ENCODE results near the gene TIMMDC1.

- TF ChIP-seq, protein P1, sequence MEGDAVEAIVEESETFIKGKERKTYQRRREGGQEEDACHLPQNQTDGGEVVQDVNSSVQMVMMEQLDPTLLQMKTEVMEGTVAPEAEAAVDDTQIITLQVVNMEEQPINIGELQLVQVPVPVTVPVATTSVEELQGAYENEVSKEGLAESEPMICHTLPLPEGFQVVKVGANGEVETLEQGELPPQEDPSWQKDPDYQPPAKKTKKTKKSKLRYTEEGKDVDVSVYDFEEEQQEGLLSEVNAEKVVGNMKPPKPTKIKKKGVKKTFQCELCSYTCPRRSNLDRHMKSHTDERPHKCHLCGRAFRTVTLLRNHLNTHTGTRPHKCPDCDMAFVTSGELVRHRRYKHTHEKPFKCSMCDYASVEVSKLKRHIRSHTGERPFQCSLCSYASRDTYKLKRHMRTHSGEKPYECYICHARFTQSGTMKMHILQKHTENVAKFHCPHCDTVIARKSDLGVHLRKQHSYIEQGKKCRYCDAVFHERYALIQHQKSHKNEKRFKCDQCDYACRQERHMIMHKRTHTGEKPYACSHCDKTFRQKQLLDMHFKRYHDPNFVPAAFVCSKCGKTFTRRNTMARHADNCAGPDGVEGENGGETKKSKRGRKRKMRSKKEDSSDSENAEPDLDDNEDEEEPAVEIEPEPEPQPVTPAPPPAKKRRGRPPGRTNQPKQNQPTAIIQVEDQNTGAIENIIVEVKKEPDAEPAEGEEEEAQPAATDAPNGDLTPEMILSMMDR (IDR thresholded peaks at IDR 0.05), result no peak
- no peak for TF ChIP-seq POLR2A (IDR thresholded peaks at IDR 0.05)
Observed at GRCh38 chr3:119536757-119537156, 38.4 kb downstream of the TIMMDC1 start.
